Tibial nerve (tissue), 3 donors: ENCODE measurements around the gene TSPYL4.

ENCODE experiments used
- POLR2A ChIP-seq, 2 donors: fragments of 450-650 bp; IDR thresholded peaks; one replicate each; pipeline ENCODE4 v1.6.1; 2017; ENCODE audit warnings: antibody characterized with exemption in 2 of 2, mild to moderate bottlenecking in 2 of 2, moderate library complexity in 2 of 2
- TF ChIP-seq, protein P1 (sequence below), 5 experiments: fragments of 200-600 bp in 3 of 5; fragments of 450-650 bp in 2 of 5; sonication (generic) in 3 of 5; IDR thresholded peaks; one replicate each; pipeline ENCODE4 v1.5.1; 2016 to 2019; ENCODE audit warnings: antibody characterized with exemption in 5 of 5, mild to moderate bottlenecking in 3 of 5, moderate library complexity in 2 of 5

DNA sequence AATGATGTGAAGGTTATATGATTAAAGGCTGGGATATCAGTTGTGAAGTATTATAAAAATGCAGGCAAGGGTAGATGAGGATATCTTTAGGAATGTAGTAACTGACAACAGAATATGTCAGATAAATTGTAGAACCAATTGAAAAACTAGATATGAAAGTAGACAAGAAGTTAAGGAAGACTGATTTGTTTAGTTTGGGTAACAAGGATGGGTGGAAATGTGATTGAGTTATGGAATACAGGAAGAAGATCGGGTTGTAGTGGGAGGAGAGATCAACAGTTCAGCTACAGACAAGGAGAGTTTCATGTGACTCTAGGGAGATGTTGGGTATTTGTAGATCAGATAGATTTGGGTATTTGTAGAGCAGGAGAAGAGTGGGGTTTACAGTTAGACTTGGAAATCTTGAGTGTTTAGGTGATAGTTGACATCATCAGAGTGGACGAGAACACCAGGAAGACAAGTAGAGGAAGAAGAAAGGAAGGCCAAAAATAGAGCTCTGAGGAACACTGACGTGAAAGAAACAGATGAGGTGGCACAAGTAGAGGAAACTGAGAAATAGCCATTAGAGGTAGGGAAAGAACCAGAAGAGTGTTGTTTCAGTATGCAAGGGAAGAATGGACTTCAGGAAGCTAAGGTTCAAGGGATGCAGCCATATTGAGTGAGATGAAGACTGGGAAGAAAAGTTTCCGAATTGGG lies 38.0 kb upstream of the TSPYL4 start:
- TF ChIP-seq, protein P1, sequence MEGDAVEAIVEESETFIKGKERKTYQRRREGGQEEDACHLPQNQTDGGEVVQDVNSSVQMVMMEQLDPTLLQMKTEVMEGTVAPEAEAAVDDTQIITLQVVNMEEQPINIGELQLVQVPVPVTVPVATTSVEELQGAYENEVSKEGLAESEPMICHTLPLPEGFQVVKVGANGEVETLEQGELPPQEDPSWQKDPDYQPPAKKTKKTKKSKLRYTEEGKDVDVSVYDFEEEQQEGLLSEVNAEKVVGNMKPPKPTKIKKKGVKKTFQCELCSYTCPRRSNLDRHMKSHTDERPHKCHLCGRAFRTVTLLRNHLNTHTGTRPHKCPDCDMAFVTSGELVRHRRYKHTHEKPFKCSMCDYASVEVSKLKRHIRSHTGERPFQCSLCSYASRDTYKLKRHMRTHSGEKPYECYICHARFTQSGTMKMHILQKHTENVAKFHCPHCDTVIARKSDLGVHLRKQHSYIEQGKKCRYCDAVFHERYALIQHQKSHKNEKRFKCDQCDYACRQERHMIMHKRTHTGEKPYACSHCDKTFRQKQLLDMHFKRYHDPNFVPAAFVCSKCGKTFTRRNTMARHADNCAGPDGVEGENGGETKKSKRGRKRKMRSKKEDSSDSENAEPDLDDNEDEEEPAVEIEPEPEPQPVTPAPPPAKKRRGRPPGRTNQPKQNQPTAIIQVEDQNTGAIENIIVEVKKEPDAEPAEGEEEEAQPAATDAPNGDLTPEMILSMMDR (IDR thresholded peaks at IDR 0.05) = no peak
- TF ChIP-seq POLR2A (IDR thresholded peaks at IDR 0.05) = no peak
